Embryonic facial prominence (tissue), 1 donor: Measurements from ENCODE around the gene ENTPD5.

Experiments
- DNase-seq: peaks from one replicate; pipeline ENCODE4 v3.0.0-alpha.2; 2016; ENCODE audit errors: extremely low spot score

ENTPD5 gene

GRCh38 chr14:74018586-74019407 lies at the start of gene ENTPD5, which contains the start of gene BBOF1:
ENTPD5 (minus strand) TSS chr14:74019288; CDS start chr14:73988102, 31,186 bp downstream.
BBOF1 (plus strand) TSS chr14:74019349; CDS start chr14:74019479, 130 bp downstream.
- peak; percentile 69 for DNase-seq

- no peak for DNase-seq
Measured at GRCh38 chr14:74065746-74066575, 46.9 kb upstream of the ENTPD5 start.

GRCh38 chr14:74064883-74065282 lies 45.8 kb upstream of the ENTPD5 start:
- DNase-seq: no peak

GRCh38 chr14:74064426-74064825 lies 45.3 kb upstream of the ENTPD5 start:
- DNase-seq: no peak

GRCh38 chr14:74062809-74063150 lies 43.7 kb upstream of the ENTPD5 start:
- DNase-seq: no peak

GRCh38 chr14:74049876-74050495 lies 30.9 kb upstream of the ENTPD5 start:
- DNase-seq: no peak

GRCh38 chr14:74048281-74048680 lies 29.2 kb upstream of the ENTPD5 start:
- no peak for DNase-seq

GRCh38 chr14:74045522-74045921 lies 26.4 kb upstream of the ENTPD5 start:
- DNase-seq: no peak

GRCh38 chr14:74042296-74042695 lies 23.2 kb upstream of the ENTPD5 start:
- no peak for DNase-seq

GRCh38 chr14:74038020-74038859 lies 19.2 kb upstream of the ENTPD5 start:
- peak; percentile 22 for DNase-seq

GRCh38 chr14:74035556-74035955 lies 16.5 kb upstream of the ENTPD5 start:
- DNase-seq: no peak

GRCh38 chr14:74034572-74034971 lies 15.5 kb upstream of the ENTPD5 start:
- DNase-seq: no peak

- no peak for DNase-seq
Measured at GRCh38 chr14:74029136-74029535, 10.0 kb upstream of the ENTPD5 start.

- no peak for DNase-seq
Measured at GRCh38 chr14:74022346-74022745, 3.3 kb upstream of the ENTPD5 start.

GRCh38 chr14:74019408-74020137 lies 485 bp upstream of the ENTPD5 start:
- no peak for DNase-seq

GRCh38 chr14:74018174-74018585 lies 908 bp downstream of the ENTPD5 start:
- DNase-seq: peak; percentile 19

- DNase-seq: no peak
Measured at GRCh38 chr14:74015963-74016362, 3.1 kb downstream of the ENTPD5 start.

- DNase-seq: no peak
Measured at GRCh38 chr14:74015176-74015575, 3.9 kb downstream of the ENTPD5 start.

GRCh38 chr14:74014299-74014698 lies 4.8 kb downstream of the ENTPD5 start:
- DNase-seq: no peak

GRCh38 chr14:74008843-74009499 lies 10.1 kb downstream of the ENTPD5 start:
- DNase-seq: no peak
